ENCODE measurements around the gene C4orf50. TPM values are rescaled to one million over a fixed set of nuclear protein-coding genes. Genes with fewer than 3 reads are reported as not detected.
"Not testable (repeated sequence)": the region's sequence is repeated elsewhere in the genome, so short reads cannot be mapped to it uniquely, and the experiment has no call there.

Gene C4orf50
- total and polyA plus RNA-seq, 10 of the 15 experiments (the other 5 are each of a cell fraction or from before 2014, with no cell fraction given) = 0.04 to 0.09 (median 0.05) TPM; not detected in 3

DNA sequence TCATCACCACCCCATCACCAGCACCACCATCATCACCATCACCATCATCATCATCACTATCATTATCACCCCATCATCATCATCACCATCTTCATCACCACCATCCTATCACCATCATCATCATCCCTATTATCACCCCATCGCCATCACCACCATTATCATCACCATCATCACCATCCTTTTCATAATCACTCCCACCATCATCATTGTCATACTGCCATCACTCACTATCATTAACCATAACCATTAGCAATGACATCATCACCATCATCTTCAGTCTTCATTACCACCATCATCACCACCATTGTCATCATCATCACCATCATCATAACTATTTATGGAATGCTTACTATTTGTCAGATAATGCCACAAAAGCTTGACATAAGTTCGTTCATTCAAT, 161.0 kb downstream of the C4orf50 start:
- POLR2A ChIA-PET = no interaction called here
- intact Hi-C loops (cut with micrococcal nuclease; ENCODE audit: unreplicated experiment) (no loop called here), in situ Hi-C loops (cut with MboI) (no loop called here)
- no peaks in the 10 kb centered on the region for H3K4me1 ChIP-seq (ENCODE audit: control insufficient read depth, insufficient read depth, low read length)
- CTCF ChIA-PET = no interaction called here
- no peaks in the 10 kb centered on the region for H3K36me3 ChIP-seq (ENCODE audit: control insufficient read depth in 2 of 2, insufficient read depth in 2 of 2, low read length in 1 of 2)
- no peak overlapping the region for H3K4me3 ChIP-seq
- H3K27ac ChIP-seq (ENCODE audit: control insufficient read depth, insufficient read depth) = no peak overlapping the region
- 0% methylated on average over 2 of the region's 2 CpGs for WGBS (ENCODE audit: insufficient coverage, insufficient replicate concordance, low lambda C conversion rate, missing lambda C conversion rate)
- RAD21 ChIA-PET (ENCODE audit: unreplicated experiment) = no interaction called here
- TF ChIP-seq ATF7 (IDR thresholded peaks at IDR 0.05; ENCODE audit: low read depth) = peak; percentile 51; the same call in 1 of the 2 replicates
- TF ChIP-seq ASH2L (IDR thresholded peaks at IDR 0.05; ENCODE audit: borderline replicate concordance, low read depth) = no peak
- TF ChIP-seq PML (IDR thresholded peaks at IDR 0.05; ENCODE audit: low read length) = no peak
- no peak overlapping the region for H2AFZ ChIP-seq (ENCODE audit: control insufficient read depth, low read depth, low read length)
- BruUV-seq (replicated peaks) = no TSS peak
- no peaks in the 10 kb centered on the region for H3K79me2 ChIP-seq (ENCODE audit: control insufficient read depth, insufficient read depth, low read length)
- DNase-seq (ENCODE audit: low read depth, low spot score) (no peak), FAIRE-seq (no peak), ATAC-seq (no peak)
- H3K9me3 ChIP-seq (replicated peaks; ENCODE audit: control insufficient read depth, insufficient read depth, low read length) = no peaks in the 10 kb centered on the region
- no peak overlapping the region for H3K4me2 ChIP-seq (ENCODE audit: control insufficient read depth, insufficient read depth)
- no peak overlapping the region for H3K9ac ChIP-seq (ENCODE audit: control insufficient read depth, insufficient read depth, low read length)
- SMC1A ChIA-PET (ENCODE audit: uncharacterized antibody, unreplicated experiment) = no interaction called here
- H4K20me1 ChIP-seq (ENCODE audit: control insufficient read depth, insufficient read depth) = no peaks in the 10 kb centered on the region
- no peaks in the 10 kb centered on the region; a peak in 1 of 4 replicates for H3K27me3 ChIP-seq (replicated peaks in 1 of 2; ENCODE audit: control insufficient read depth in 2 of 2, insufficient read depth in 2 of 2, low read length in 1 of 2)

DNA sequence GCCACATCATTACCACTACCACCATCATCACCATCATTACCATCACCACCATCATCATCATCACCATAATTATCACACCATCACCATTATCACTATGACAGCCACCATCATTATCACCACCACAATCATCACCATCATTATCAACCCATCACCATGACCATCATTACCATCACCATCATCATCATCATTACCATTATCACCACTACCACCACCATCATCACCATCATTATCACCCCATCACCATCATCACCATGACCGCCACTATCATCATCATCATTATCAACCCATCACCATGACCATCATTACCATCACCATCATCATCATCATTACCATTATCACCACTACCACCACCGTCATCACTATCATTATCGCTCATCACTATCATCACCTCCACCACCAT, 161.9 kb downstream of the C4orf50 start:
- POLR2A ChIA-PET; H3K36me3 ChIP-seq (ENCODE audit: control insufficient read depth in 2 of 2, insufficient read depth in 2 of 2, low read length in 1 of 2); H3K4me3 ChIP-seq; H2AFZ ChIP-seq (ENCODE audit: control insufficient read depth, low read depth, low read length); SMC1A ChIA-PET (ENCODE audit: uncharacterized antibody, unreplicated experiment); ATAC-seq; CTCF ChIA-PET; DNase-seq (ENCODE audit: low read depth, low spot score); BruUV-seq (replicated peaks); H3K27ac ChIP-seq (ENCODE audit: control insufficient read depth, insufficient read depth); H3K4me1 ChIP-seq (ENCODE audit: control insufficient read depth, insufficient read depth, low read length); H3K4me2 ChIP-seq (ENCODE audit: control insufficient read depth, insufficient read depth); H3K27me3 ChIP-seq (replicated peaks in 1 of 2; ENCODE audit: control insufficient read depth in 2 of 2, insufficient read depth in 2 of 2, low read length in 1 of 2); H3K9me3 ChIP-seq (replicated peaks; ENCODE audit: control insufficient read depth, insufficient read depth, low read length); H3K79me2 ChIP-seq (ENCODE audit: control insufficient read depth, insufficient read depth, low read length); H4K20me1 ChIP-seq (ENCODE audit: control insufficient read depth, insufficient read depth); in situ Hi-C loops (cut with MboI); H3K9ac ChIP-seq (ENCODE audit: control insufficient read depth, insufficient read depth, low read length); FAIRE-seq; intact Hi-C loops (cut with micrococcal nuclease; ENCODE audit: unreplicated experiment); RAD21 ChIA-PET (ENCODE audit: unreplicated experiment): not testable (repeated sequence)
- WGBS (ENCODE audit: insufficient coverage, insufficient replicate concordance, low lambda C conversion rate, missing lambda C conversion rate) = 58% methylated on average over 3 of the region's 3 CpGs

Measured in GM12878 (cell line).